ENCODE results near the gene TMEM170A.

Gene TMEM170A

GRCh38 chr16:75416904-75417565, 47.5 kb downstream of the TMEM170A start:
- no peak overlapping the region for H3K9ac ChIP-seq (ENCODE audit: low read length)
- no peak overlapping the region for H3K14ac ChIP-seq (ENCODE audit: low read length in 2 of 2)
- no peak overlapping the region for H3K27ac ChIP-seq (ENCODE audit: low read length, poor library complexity, severe bottlenecking)
- peak overlapping the region; percentile 73 for H2AK5ac ChIP-seq (ENCODE audit: low read length, severe bottlenecking)
- H3K36me3 ChIP-seq (ENCODE audit: control insufficient read depth in 1 of 2, insufficient read depth in 2 of 2, low read depth in 1 of 2, low read length in 2 of 2), result peaks cover under 1 to 6% of the 10 kb centered on the region in 2 experiments
- H3K23ac ChIP-seq (ENCODE audit: low read length in 2 of 2), result no peak overlapping the region
- no peaks in the 10 kb centered on the region for H3K27me3 ChIP-seq (ENCODE audit: control insufficient read depth in 1 of 2, insufficient read depth in 1 of 2, low read length in 2 of 2)
- peaks cover 2% of the 10 kb centered on the region for H3K4me1 ChIP-seq (ENCODE audit: control insufficient read depth, insufficient read depth, low read depth, low read length)
- H3K4me2 ChIP-seq (ENCODE audit: low read length, poor library complexity, severe bottlenecking), result no peak overlapping the region
- H3K9me3 ChIP-seq (ENCODE audit: control insufficient read depth, low read length), result no peaks in the 10 kb centered on the region
- no peak overlapping the region for H2AFZ ChIP-seq (ENCODE audit: low read depth, low read length)
- no peak overlapping the region for H2BK5ac ChIP-seq (ENCODE audit: low read depth, low read length, poor library complexity, severe bottlenecking)
- WGBS, result 100% methylated on average over 1 of the region's 2 CpGs
- no peak overlapping the region for H3K18ac ChIP-seq (ENCODE audit: low read depth in 1 of 2, low read length in 2 of 2)
- H4K91ac ChIP-seq (ENCODE audit: low read length), result no peak overlapping the region
- H2BK120ac ChIP-seq (ENCODE audit: low read depth, low read length), result no peak overlapping the region
- H3K4ac ChIP-seq (ENCODE audit: low read depth in 1 of 2, low read length in 2 of 2), result no peak overlapping the region
- peaks cover 9% of the 10 kb centered on the region for H3K79me1 ChIP-seq (replicated peaks; ENCODE audit: low read length, poor library complexity, severe bottlenecking)
- DNase-seq, result peak; percentile 23
- no peak overlapping the region for H2BK15ac ChIP-seq (ENCODE audit: low read depth, poor library complexity, severe bottlenecking)
- H4K8ac ChIP-seq (ENCODE audit: low read length), result no peak overlapping the region
- H2BK12ac ChIP-seq (ENCODE audit: low read length in 2 of 2), result no peak overlapping the region
- no peak overlapping the region for H3K4me3 ChIP-seq (ENCODE audit: insufficient read depth in 1 of 2, low read depth in 1 of 2, low read length in 2 of 2)

GRCh38 chr16:75415169-75415905, 49.2 kb downstream of the TMEM170A start:
- Histone ChIP-seq H3K4me2 (ENCODE audit: low read length, poor library complexity, severe bottlenecking) (no peak overlapping the region), H4K91ac (ENCODE audit: low read length) (no peak overlapping the region), H2AK5ac (ENCODE audit: low read length, severe bottlenecking) (no peak overlapping the region), H3K27me3 (ENCODE audit: control insufficient read depth in 1 of 2, insufficient read depth in 1 of 2, low read length in 2 of 2) (no peaks in the 10 kb centered on the region), H3K27ac (ENCODE audit: low read length, poor library complexity, severe bottlenecking) (no peak overlapping the region), H2AFZ (ENCODE audit: low read depth, low read length) (no peak overlapping the region), H2BK120ac (ENCODE audit: low read depth, low read length) (no peak overlapping the region), H3K9me3 (ENCODE audit: control insufficient read depth, low read length) (no peaks in the 10 kb centered on the region), H3K14ac (ENCODE audit: low read length in 2 of 2) (no peak overlapping the region), H3K23ac (ENCODE audit: low read length in 2 of 2) (no peak overlapping the region), H3K79me1 (replicated peaks; ENCODE audit: low read length, poor library complexity, severe bottlenecking) (peaks cover 10% of the 10 kb centered on the region), H3K9ac (ENCODE audit: low read length) (peak overlapping the region; percentile 30), H2BK5ac (ENCODE audit: low read depth, low read length, poor library complexity, severe bottlenecking) (no peak overlapping the region), H2BK15ac (ENCODE audit: low read depth, poor library complexity, severe bottlenecking) (no peak overlapping the region), H4K8ac (ENCODE audit: low read length) (peak overlapping the region; percentile 41), H3K36me3 (ENCODE audit: control insufficient read depth in 1 of 2, insufficient read depth in 2 of 2, low read depth in 1 of 2, low read length in 2 of 2) (peaks cover 8 to 19% of the 10 kb centered on the region in 2 experiments), H3K4me3 (ENCODE audit: insufficient read depth in 1 of 2, low read depth in 1 of 2, low read length in 2 of 2) (no peak overlapping the region), H3K4ac (ENCODE audit: low read depth in 1 of 2, low read length in 2 of 2) (no peak overlapping the region), H3K18ac (ENCODE audit: low read depth in 1 of 2, low read length in 2 of 2) (no peak overlapping the region), H2BK12ac (ENCODE audit: low read length in 2 of 2) (no peak overlapping the region), H3K4me1 (ENCODE audit: control insufficient read depth, insufficient read depth, low read depth, low read length) (peaks cover 2% of the 10 kb centered on the region)
- DNase-seq, result peak; percentile 59
- WGBS, result 80% methylated on average over 3 of the region's 4 CpGs

- DNase-seq, result no peak
- Histone ChIP-seq H3K27ac (ENCODE audit: low read length, poor library complexity, severe bottlenecking) (no peak overlapping the region), H3K36me3 (ENCODE audit: control insufficient read depth in 1 of 2, insufficient read depth in 2 of 2, low read depth in 1 of 2, low read length in 2 of 2) (peaks cover 8 to 32% of the 10 kb centered on the region in 2 experiments), H3K4me2 (ENCODE audit: low read length, poor library complexity, severe bottlenecking) (no peak overlapping the region), H2AFZ (ENCODE audit: low read depth, low read length) (no peak overlapping the region), H3K18ac (ENCODE audit: low read depth in 1 of 2, low read length in 2 of 2) (no peak overlapping the region), H2BK12ac (ENCODE audit: low read length in 2 of 2) (no peak overlapping the region), H2BK120ac (ENCODE audit: low read depth, low read length) (no peak overlapping the region), H4K91ac (ENCODE audit: low read length) (no peak overlapping the region), H2BK5ac (ENCODE audit: low read depth, low read length, poor library complexity, severe bottlenecking) (no peak overlapping the region), H4K8ac (ENCODE audit: low read length) (no peak overlapping the region), H2BK15ac (ENCODE audit: low read depth, poor library complexity, severe bottlenecking) (no peak overlapping the region), H3K23ac (ENCODE audit: low read length in 2 of 2) (no peak overlapping the region), H3K4me1 (ENCODE audit: control insufficient read depth, insufficient read depth, low read depth, low read length) (peaks cover 2% of the 10 kb centered on the region), H3K79me1 (replicated peaks; ENCODE audit: low read length, poor library complexity, severe bottlenecking) (peaks cover 12% of the 10 kb centered on the region), H3K27me3 (ENCODE audit: control insufficient read depth in 1 of 2, insufficient read depth in 1 of 2, low read length in 2 of 2) (no peaks in the 10 kb centered on the region), H2AK5ac (ENCODE audit: low read length, severe bottlenecking) (no peak overlapping the region), H3K4ac (ENCODE audit: low read depth in 1 of 2, low read length in 2 of 2) (no peak overlapping the region), H3K9me3 (ENCODE audit: control insufficient read depth, low read length) (no peaks in the 10 kb centered on the region), H3K14ac (ENCODE audit: low read length in 2 of 2) (no peak overlapping the region), H3K4me3 (ENCODE audit: insufficient read depth in 1 of 2, low read depth in 1 of 2, low read length in 2 of 2) (no peak overlapping the region), H3K9ac (ENCODE audit: low read length) (no peak overlapping the region)
- no CpG with 5 or more reads among the region's 2 CpGs for WGBS
These were observed 50.5 kb downstream of the TMEM170A start for GRCh38 chr16:75413951-75414350.

- Histone ChIP-seq H4K91ac (ENCODE audit: low read length) (no peak overlapping the region), H3K14ac (ENCODE audit: low read length in 2 of 2) (no peak overlapping the region), H3K27me3 (ENCODE audit: control insufficient read depth in 1 of 2, insufficient read depth in 1 of 2, low read length in 2 of 2) (no peaks in the 10 kb centered on the region), H3K9me3 (ENCODE audit: control insufficient read depth, low read length) (no peaks in the 10 kb centered on the region), H2AFZ (ENCODE audit: low read depth, low read length) (no peak overlapping the region), H3K36me3 (ENCODE audit: control insufficient read depth in 1 of 2, insufficient read depth in 2 of 2, low read depth in 1 of 2, low read length in 2 of 2) (peaks cover 29 to 50% of the 10 kb centered on the region in 2 experiments), H3K23ac (ENCODE audit: low read length in 2 of 2) (no peak overlapping the region), H3K4ac (ENCODE audit: low read depth in 1 of 2, low read length in 2 of 2) (no peak overlapping the region), H3K27ac (ENCODE audit: low read length, poor library complexity, severe bottlenecking) (no peak overlapping the region), H2BK15ac (ENCODE audit: low read depth, poor library complexity, severe bottlenecking) (no peak overlapping the region), H2AK5ac (ENCODE audit: low read length, severe bottlenecking) (no peak overlapping the region), H3K4me2 (ENCODE audit: low read length, poor library complexity, severe bottlenecking) (no peak overlapping the region), H3K79me1 (replicated peaks; ENCODE audit: low read length, poor library complexity, severe bottlenecking) (peaks cover 8% of the 10 kb centered on the region), H3K4me1 (ENCODE audit: control insufficient read depth, insufficient read depth, low read depth, low read length) (peaks cover 3% of the 10 kb centered on the region), H3K4me3 (ENCODE audit: insufficient read depth in 1 of 2, low read depth in 1 of 2, low read length in 2 of 2) (no peak overlapping the region), H2BK12ac (ENCODE audit: low read length in 2 of 2) (no peak overlapping the region), H4K8ac (ENCODE audit: low read length) (no peak overlapping the region), H2BK5ac (ENCODE audit: low read depth, low read length, poor library complexity, severe bottlenecking) (no peak overlapping the region), H3K18ac (ENCODE audit: low read depth in 1 of 2, low read length in 2 of 2) (no peak overlapping the region), H3K9ac (ENCODE audit: low read length) (no peak overlapping the region), H2BK120ac (ENCODE audit: low read depth, low read length) (no peak overlapping the region)
- DNase-seq, result no peak
- WGBS, result 100% methylated on average over 1 of the region's 4 CpGs
These were observed 57.5 kb downstream of the TMEM170A start for GRCh38 chr16:75406943-75407342.
